Gastrocnemius medialis (tissue), 4 donors: ENCODE data around the gene HSD11B2. TPM values are rescaled to one million over a fixed set of nuclear protein-coding genes. Genes with fewer than 3 reads are reported as not detected.
A peak's percentile ranks its signal among the peaks of the same experiment; 100 is the strongest.

Experiments used
- ATAC-seq, 2 donors: fragments of 150-250 bp; one replicate each; pipeline ENCODE4 v1.9.1; 2016
- DNase-seq, 2 donors: peaks; one replicate each; pipeline ENCODE4 v3.0.0-alpha.2; 2019
- H3K27ac ChIP-seq, 4 donors: fragments of 200-600 bp; sonication (generic); 1 replicate in 1 of 4; 2 replicates in 3 of 4; pipeline ENCODE4 v1.5.1; 2016 to 2018; ENCODE audit warnings: mild to moderate bottlenecking in 2 of 4, moderate library complexity in 1 of 4
- H3K27me3 ChIP-seq, 3 donors: fragments of 200-600 bp; sonication (generic) in 2 of 3; 1 replicate in 1 of 3; 2 replicates in 2 of 3; pipeline versions ENCODE4 v1.5.1 to v1.6.0; 2016 to 2019; ENCODE audit warnings: mild to moderate bottlenecking in 1 of 3, moderate library complexity in 1 of 3
- H3K36me3 ChIP-seq, 2 donors: fragments of 200-600 bp; sonication (generic) in 1 of 2; one replicate each; pipeline ENCODE4 v1.5.1; 2017 to 2018
- H3K4me1 ChIP-seq, 2 donors: fragments of 200-600 bp; sonication (generic) in 1 of 2; one replicate each; pipeline ENCODE4 v1.5.1; 2016 to 2017; ENCODE audit warnings: mild to moderate bottlenecking in 2 of 2
- H3K4me3 ChIP-seq, 4 donors: fragments of 200-600 bp; sonication (generic) in 3 of 4; 1 replicate in 1 of 4; 2 replicates in 3 of 4; pipeline ENCODE4 v1.5.1; 2016 to 2019; ENCODE audit warnings: mild to moderate bottlenecking in 2 of 4
- H3K9me3 ChIP-seq, 3 donors: fragments of 200-600 bp; sonication (generic) in 2 of 3; 1 replicate in 1 of 3; 2 replicates in 2 of 3; pipeline ENCODE4 v1.5.1; 2016 to 2019
- POLR2A ChIP-seq, 2 donors: fragments of 450-650 bp; IDR thresholded peaks; one replicate each; pipeline ENCODE4 v1.6.1; 2017; ENCODE audit warnings: antibody characterized with exemption in 2 of 2, mild to moderate bottlenecking in 2 of 2, moderate library complexity in 2 of 2
- in situ Hi-C, 4 donors: fragments of 200-750 bp; cut with MboI; loops; one replicate each; pipeline versions ENCODE4 v1.15.0 to v1.8.0; 2017; ENCODE audit warnings: low sequenced_read_pairs in 4 of 4
- intact Hi-C: fragments of 100-400 bp; cut with DNase I; formaldehyde crosslinking; loops from one replicate; pipeline ENCODE4 v1.15.1; 2023; ENCODE audit warnings: low total_unique reads
- total RNA-seq, 4 donors: library from RNA; depleted of rRNA; stranded (reverse); fragments of >200 nt; gene quantifications; one replicate each; pipeline versions ENCODE4 v1.1.0 to v1.2.3, GENCODE V29; 2016
- TF ChIP-seq, protein P1 (sequence below), 5 experiments: fragments of 450-650 bp in 3 of 5; fragments of 200-600 bp in 2 of 5; sonication (generic) in 2 of 5; IDR thresholded peaks in 4 of 5; conservative IDR thresholded peaks in 1 of 5; 1 replicate in 4 of 5; 2 replicates in 1 of 5; pipeline ENCODE4 v1.5.1; 2016 to 2019; ENCODE audit warnings: antibody characterized with exemption in 5 of 5, mild to moderate bottlenecking in 3 of 5, moderate library complexity in 3 of 5

Gene HSD11B2
- total RNA-seq, 4 donors from 2014 or later: 2.3 to 4.1 TPM; not detected in 2

DNA sequence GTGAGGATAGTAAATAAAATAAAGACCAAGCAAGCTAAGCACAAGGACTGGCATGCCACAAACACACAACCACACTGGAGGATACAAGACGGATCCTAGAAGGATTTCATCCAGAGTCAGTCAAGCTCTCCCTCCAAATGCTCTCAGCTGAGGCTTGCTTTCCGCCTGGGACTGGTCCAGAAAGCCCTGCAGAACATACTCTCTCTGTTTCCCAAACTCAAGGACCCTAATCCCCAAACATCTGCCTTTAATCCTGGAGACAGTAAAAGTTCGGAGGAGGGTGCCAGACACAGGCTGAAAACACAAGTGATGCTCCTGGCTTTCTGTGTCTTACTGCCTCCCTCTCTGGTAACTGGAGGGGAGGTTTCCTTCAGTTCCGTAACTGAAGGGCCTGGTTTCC is 5.3 kb upstream of the HSD11B2 start:
- Histone ChIP-seq H3K4me3 (no peak overlapping the region), H3K9me3 (no peaks in the 10 kb centered on the region), H3K4me1 (peaks cover 4 to 7% of the 10 kb centered on the region in 2 donors), H3K36me3 (no peaks in the 10 kb centered on the region), H3K27me3 (peaks cover 0 to 6% (median 0%) of the 10 kb centered on the region in 3 donors), H3K27ac (no peak overlapping the region)
- no peak for DNase-seq
- intact Hi-C loops (loop anchor here (5.0 kb wide), 1 partner anchor 97 kb away; no protein-coding TSS in a partner anchor), in situ Hi-C loops (no loop called here)
- TF ChIP-seq POLR2A (IDR thresholded peaks at IDR 0.05): no peak
- TF ChIP-seq, protein P1, sequence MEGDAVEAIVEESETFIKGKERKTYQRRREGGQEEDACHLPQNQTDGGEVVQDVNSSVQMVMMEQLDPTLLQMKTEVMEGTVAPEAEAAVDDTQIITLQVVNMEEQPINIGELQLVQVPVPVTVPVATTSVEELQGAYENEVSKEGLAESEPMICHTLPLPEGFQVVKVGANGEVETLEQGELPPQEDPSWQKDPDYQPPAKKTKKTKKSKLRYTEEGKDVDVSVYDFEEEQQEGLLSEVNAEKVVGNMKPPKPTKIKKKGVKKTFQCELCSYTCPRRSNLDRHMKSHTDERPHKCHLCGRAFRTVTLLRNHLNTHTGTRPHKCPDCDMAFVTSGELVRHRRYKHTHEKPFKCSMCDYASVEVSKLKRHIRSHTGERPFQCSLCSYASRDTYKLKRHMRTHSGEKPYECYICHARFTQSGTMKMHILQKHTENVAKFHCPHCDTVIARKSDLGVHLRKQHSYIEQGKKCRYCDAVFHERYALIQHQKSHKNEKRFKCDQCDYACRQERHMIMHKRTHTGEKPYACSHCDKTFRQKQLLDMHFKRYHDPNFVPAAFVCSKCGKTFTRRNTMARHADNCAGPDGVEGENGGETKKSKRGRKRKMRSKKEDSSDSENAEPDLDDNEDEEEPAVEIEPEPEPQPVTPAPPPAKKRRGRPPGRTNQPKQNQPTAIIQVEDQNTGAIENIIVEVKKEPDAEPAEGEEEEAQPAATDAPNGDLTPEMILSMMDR (IDR thresholded peaks at IDR 0.05 in 4 of 5, conservative IDR thresholded peaks at IDR 0.05 in 1 of 5): no peak
- no peak for ATAC-seq

DNA sequence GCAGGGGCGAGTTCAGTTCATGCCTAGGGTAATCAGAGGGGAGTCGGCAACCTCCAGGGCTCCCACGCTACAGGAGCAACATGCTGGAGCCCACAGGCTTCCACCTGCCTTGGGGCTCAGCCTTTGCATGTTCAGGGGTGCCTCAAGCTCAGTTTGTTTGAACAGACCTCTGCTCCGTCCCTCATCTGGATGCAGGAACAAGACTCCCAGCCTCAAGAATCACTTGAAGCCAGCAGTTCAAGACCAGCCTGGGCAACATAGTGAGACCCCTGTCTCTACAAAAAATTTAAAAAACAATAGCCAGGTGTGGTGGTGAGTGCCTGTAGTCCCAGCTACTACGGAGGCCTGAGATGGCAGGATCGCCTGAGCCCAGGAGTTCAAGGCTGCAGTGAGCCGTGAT is 4.9 kb upstream of the HSD11B2 start:
- Histone ChIP-seq H3K9me3 (no peaks in the 10 kb centered on the region), H3K27me3 (peaks cover 0 to 6% (median 0%) of the 10 kb centered on the region in 3 donors), H3K4me1 (peaks cover 5 to 9% of the 10 kb centered on the region in 2 donors), H3K36me3 (no peaks in the 10 kb centered on the region), H3K4me3 (no peak overlapping the region), H3K27ac (no peak overlapping the region)
- in situ Hi-C loops: no loop called here
- TF ChIP-seq, protein P1 (IDR thresholded peaks at IDR 0.05 in 4 of 5, conservative IDR thresholded peaks at IDR 0.05 in 1 of 5): no peak
- no peak for DNase-seq
- intact Hi-C loops: loop anchor here (5.0 kb wide), 1 partner anchor 96 kb away; no protein-coding TSS in a partner anchor
- no peak for ATAC-seq

DNA sequence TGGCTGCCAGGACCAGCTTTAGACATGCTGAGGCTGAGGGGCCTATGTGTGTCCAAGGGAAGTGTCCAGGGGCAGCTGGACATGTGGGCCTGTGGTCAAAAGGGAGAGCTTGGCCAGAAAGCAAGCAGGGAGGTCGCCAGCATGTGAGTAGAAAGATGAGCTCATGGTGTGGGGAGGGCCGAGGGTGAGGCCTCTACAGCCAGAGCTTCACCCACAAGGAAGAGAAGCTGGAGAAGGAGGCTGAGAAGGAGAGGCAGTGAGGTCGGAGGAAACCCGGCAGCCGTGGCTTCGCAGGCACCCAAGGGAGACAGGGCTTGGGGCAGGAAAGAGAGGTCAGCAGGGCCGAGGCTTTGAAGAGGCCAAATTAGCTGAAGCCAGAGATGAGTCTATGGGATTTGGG is 4.0 kb upstream of the HSD11B2 start:
- in situ Hi-C loops: no loop called here
- ATAC-seq: no peak
- no peak for DNase-seq

DNA sequence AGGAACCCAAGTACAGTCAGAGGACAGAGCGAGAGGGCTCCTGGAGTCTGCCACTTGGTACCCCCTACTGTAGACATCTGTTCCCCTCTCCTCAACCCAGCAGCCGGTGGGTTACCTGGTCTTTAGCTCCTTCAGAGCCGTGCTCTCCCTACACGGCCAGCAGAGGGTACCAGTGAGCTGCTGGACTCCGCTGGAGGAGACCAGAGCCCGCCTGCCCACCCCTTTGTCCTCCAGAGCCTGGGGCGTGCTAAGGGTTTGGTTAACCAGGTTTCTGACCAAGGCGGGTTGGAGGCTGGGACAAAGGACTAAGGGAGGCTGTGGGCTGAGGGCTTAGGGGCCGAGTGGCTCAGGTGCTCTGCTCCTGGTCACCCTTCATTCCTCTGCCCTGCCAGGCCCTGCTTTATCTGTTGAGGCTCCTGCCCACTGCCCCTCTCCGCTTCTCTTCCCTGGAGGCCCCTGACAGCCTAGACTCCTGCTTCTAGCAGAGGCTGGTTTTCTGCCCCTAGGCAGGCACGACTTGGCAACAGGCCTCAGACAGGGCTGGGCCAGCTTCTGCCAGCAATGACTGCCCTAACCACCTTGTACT is 2.7 kb upstream of the HSD11B2 start:
- Histone ChIP-seq H3K27me3 (peaks cover 0 to 6% (median 0%) of the 10 kb centered on the region in 3 donors), H3K36me3 (no peaks in the 10 kb centered on the region), H3K9me3 (no peaks in the 10 kb centered on the region), H3K4me1 (peaks cover 11 to 16% of the 10 kb centered on the region in 2 donors), H3K27ac (no peak overlapping the region), H3K4me3 (no peak overlapping the region)
- DNase-seq (peak in 1 of 2 donors; percentile 64), ATAC-seq (peak; percentile 61 to 66)
- in situ Hi-C loops (no loop called here), intact Hi-C loops (loop anchor here (1.0 to 5.0 kb wide), 2 partner anchors 37 to 94 kb away; no protein-coding TSS in a partner anchor)
- TF ChIP-seq, protein P1 (IDR thresholded peaks at IDR 0.05 in 4 of 5, conservative IDR thresholded peaks at IDR 0.05 in 1 of 5): peak; percentile 85 to 90 (median 87)
- no peak for TF ChIP-seq POLR2A (IDR thresholded peaks at IDR 0.05)

More for the DNA sequence above, 4.0 kb upstream of the HSD11B2 start:
- peaks cover 11 to 15% of the 10 kb centered on the region in 2 donors for H3K4me1 ChIP-seq
- H3K27me3 ChIP-seq: peaks cover 0 to 6% (median 0%) of the 10 kb centered on the region in 3 donors
- peak overlapping the region in 1 of 4 donors; percentile 13 for H3K27ac ChIP-seq
- TF ChIP-seq, protein P1 (IDR thresholded peaks at IDR 0.05 in 4 of 5, conservative IDR thresholded peaks at IDR 0.05 in 1 of 5): no peak
- TF ChIP-seq POLR2A (IDR thresholded peaks at IDR 0.05): no peak
- intact Hi-C loops: loop anchor here (5.0 kb wide), 1 partner anchor 95 kb away; no protein-coding TSS in a partner anchor
- no peak overlapping the region for H3K4me3 ChIP-seq
- H3K9me3 ChIP-seq: no peaks in the 10 kb centered on the region
- H3K36me3 ChIP-seq: no peaks in the 10 kb centered on the region
